Naive thymus-derived CD4-positive, alpha-beta T cell (primary cell): Measurements from ENCODE around the gene BRI3. TPM values are rescaled to one million over a fixed set of nuclear protein-coding genes. Genes with fewer than 3 reads are reported as not detected.

ENCODE experiments used
- ATAC-seq: fragments of 150-1000 bp; cut with Tn5 transposase; 2 replicates; pipeline ENCODE4 v1.10.0; 2021; ENCODE audit warnings: mild to moderate bottlenecking, moderate library complexity
- CTCF ChIA-PET: fragments of 350-600 bp; sonication (Branson Sonifier 250); formaldehyde crosslinking; loops from one replicate; lab custom pipeline; 2021; ENCODE audit warnings: antibody characterized with exemption; lab: Charles Lee
- POLR2A ChIA-PET: fragments of 350-600 bp; sonication (Branson Sonifier 250); formaldehyde crosslinking; loops from one replicate; lab custom pipeline; 2021; ENCODE audit warnings: antibody characterized with exemption, inconsistent platforms; lab: Charles Lee
- DNase-seq, 9 donors: peaks; one replicate each; pipeline versions ENCODE4 v3.0.0 to v3.0.0-alpha.2; 2020 to 2022; ENCODE audit warnings: mixed read lengths in 1 of 9
- H3K27ac ChIP-seq: one replicate; pipeline ENCODE4 v1.7.0; 2013; ENCODE audit warnings: mild to moderate bottlenecking, low read depth, low read length, moderate library complexity
- H3K27me3 ChIP-seq, 2 donors: one replicate each; pipeline ENCODE4 v1.7.0; 2013; ENCODE audit warnings: low read length in 2 of 2, mild to moderate bottlenecking in 2 of 2, moderate library complexity in 2 of 2; ENCODE audit not compliant: control insufficient read depth in 2 of 2, insufficient read depth in 2 of 2
- H3K36me3 ChIP-seq, 3 experiments: 1 replicate in 2 of 3; 2 replicates in 1 of 3; pipeline ENCODE4 v1.7.0; 2013; ENCODE audit warnings: low read length in 3 of 3, mild to moderate bottlenecking in 3 of 3, moderate library complexity in 1 of 3; ENCODE audit not compliant: insufficient read depth in 3 of 3, control insufficient read depth in 2 of 3
- H3K4me1 ChIP-seq, 2 donors: one replicate each; pipeline ENCODE4 v1.7.0; 2013; ENCODE audit warnings: low read length in 2 of 2, mild to moderate bottlenecking in 2 of 2, moderate library complexity in 1 of 2; ENCODE audit not compliant: control insufficient read depth in 2 of 2, insufficient read depth in 2 of 2
- H3K4me3 ChIP-seq: 2 replicates; pipeline ENCODE4 v1.7.0; 2013; ENCODE audit warnings: mild to moderate bottlenecking, low read length
- H3K9me3 ChIP-seq, 3 experiments: 1 replicate in 2 of 3; 2 replicates in 1 of 3; pipeline ENCODE4 v1.7.0; 2013; ENCODE audit warnings: low read length in 3 of 3; ENCODE audit not compliant: control insufficient read depth in 2 of 3
- H3K27ac Mint-ChIP-seq, 9 donors: one replicate each; pipeline ENCODE4 v1.8.0; 2020 to 2022; ENCODE audit warnings: mixed read lengths in 9 of 9, mild to moderate bottlenecking in 8 of 9, moderate library complexity in 5 of 9, inconsistent platforms in 2 of 9
- H3K27me3 Mint-ChIP-seq, 5 donors: one replicate each; pipeline ENCODE4 v1.8.0; 2021 to 2022; ENCODE audit warnings: mixed read lengths in 5 of 5, mild to moderate bottlenecking in 1 of 5
- H3K36me3 Mint-ChIP-seq, 5 donors: one replicate each; pipeline ENCODE4 v1.8.0; 2020 to 2022; ENCODE audit warnings: mixed read lengths in 5 of 5, mild to moderate bottlenecking in 3 of 5, inconsistent platforms in 1 of 5
- H3K4me1 Mint-ChIP-seq, 7 donors: one replicate each; pipeline ENCODE4 v1.8.0; 2020 to 2022; ENCODE audit warnings: mixed read lengths in 7 of 7, mild to moderate bottlenecking in 3 of 7, inconsistent platforms in 1 of 7
- H3K4me3 Mint-ChIP-seq, 10 donors: one replicate each; pipeline ENCODE4 v1.8.0; 2020 to 2022; ENCODE audit warnings: mild to moderate bottlenecking in 10 of 10, mixed read lengths in 10 of 10, moderate library complexity in 6 of 10, inconsistent platforms in 2 of 10
- H3K9me3 Mint-ChIP-seq, 11 donors: one replicate each; pipeline ENCODE4 v1.8.0; 2020 to 2022; ENCODE audit warnings: mixed read lengths in 11 of 11, mild to moderate bottlenecking in 4 of 11, inconsistent platforms in 1 of 11, moderate library complexity in 1 of 11
- intact Hi-C, 2 donors: fragments of 100-400 bp; cut with micrococcal nuclease; formaldehyde crosslinking; loops; one replicate each; pipeline ENCODE4 v1.15.1; 2023
- polyA plus RNA-seq, 2 donors: library from polyadenylated mRNA; unstranded; fragments of 300-500 nt; fragmentation: Illumina TruSeq; gene quantifications; one replicate each; pipeline ENCODE4 v1.2.3, GENCODE V29; 2021
- total RNA-seq, 6 experiments: library from RNA in 5 of 6; stranded (reverse) in 5 of 6; gene quantifications; 1 replicate in 5 of 6; 2 replicates in 1 of 6; pipeline ENCODE4 v1.2.3 and lab custom pipeline; 2021 to 2026

BRI3 gene
- total RNA-seq = 100 to 1,000 TPM in 1 of 5 experiments, 10 to 100 TPM in 4; 73.1 to 194 (median 86.5) TPM
- 10 to 100 TPM; 17.8 to 20.3 TPM for polyA plus RNA-seq
- 24.9 reads per million, percentile 55 among the genes with 10 or more reads in this experiment for total RNA-seq (lab: John Stamatoyannopoulos, UW)

GRCh38 chr7:98280791-98281756 is at the start of gene BRI3:
Gene BRI3, plus strand, starts transcription at chr7:98281686. Its CDS starts 110 bp downstream, at chr7:98281796.
- no peaks in the 10 kb centered on the region for H3K27me3 ChIP-seq
- H3K4me3 Mint-ChIP-seq = peak within 1 kb of the TSS; percentile 85 to 91 (median 88)
- peak within 1 kb of the TSS; percentile 92 for H3K27ac ChIP-seq
- no peaks in the 10 kb centered on the region for H3K36me3 ChIP-seq
- H3K4me1 Mint-ChIP-seq = peaks cover 20 to 40% (median 30%) of the 10 kb centered on the region in 7 donors
- H3K27me3 Mint-ChIP-seq = no peaks in the 10 kb centered on the region
- peak; percentile 87 for ATAC-seq
- no peaks in the 10 kb centered on the region for H3K9me3 Mint-ChIP-seq
- intact Hi-C loops = loop anchor here (1.0 to 10.0 kb wide), 13 partner anchors 14 to 862 kb away; partner anchors contain the start of genes ASNS (in 2 of the 2), BAIAP2L1 (in 2 of the 2), LMTK2 (in 2 of the 2) and TRRAP (in 1 of the 2)
- peaks cover 10 to 30% of the 10 kb centered on the region in 2 donors for H3K4me1 ChIP-seq
- POLR2A ChIA-PET = interaction anchor here (1.0 to 8.3 kb wide), 4 partner anchors 17 to 79 kb away, joined by 3 to 106 read pairs (median 4); partner anchors contain the start of gene TECPR1
- H3K36me3 Mint-ChIP-seq = peaks cover 0 to 6% (median 0%) of the 10 kb centered on the region in 5 donors
- DNase-seq = peak; percentile 73 to 93 (median 85)
- H3K9me3 ChIP-seq = no peaks in the 10 kb centered on the region
- H3K4me3 ChIP-seq = peak within 1 kb of the TSS; percentile 96
- peak within 1 kb of the TSS; percentile 83 to 94 (median 88) for H3K27ac Mint-ChIP-seq
- CTCF ChIA-PET = interaction anchor here (1.2 kb wide), 2 partner anchors 14 to 30 kb away, joined by 3 to 4 read pairs; no protein-coding TSS in a partner anchor

DNA sequence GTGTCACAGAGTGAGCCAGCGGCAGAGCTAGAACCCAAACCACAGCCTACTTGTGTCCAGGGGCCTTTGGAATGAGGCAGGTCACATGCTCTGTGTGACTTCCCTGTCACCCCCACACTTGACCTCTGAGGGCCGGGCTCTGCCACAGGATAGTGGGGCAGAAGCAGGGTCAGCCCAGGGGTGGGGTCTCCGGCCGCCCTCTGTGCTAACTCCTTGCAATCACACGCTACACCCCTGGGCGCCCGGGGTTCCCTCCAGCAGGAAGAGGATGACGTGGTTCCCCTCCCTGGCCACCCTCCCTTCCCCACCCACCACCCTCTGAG is 49.3 kb upstream of the BRI3 start:
- no peaks in the 10 kb centered on the region for H3K27me3 Mint-ChIP-seq
- Histone ChIP-seq H3K27me3 (no peaks in the 10 kb centered on the region), H3K27ac (no peak overlapping the region), H3K36me3 (peaks cover 0 to 92% (median 18%) of the 10 kb centered on the region in 3 experiments), H3K9me3 (no peaks in the 10 kb centered on the region), H3K4me3 (no peak overlapping the region), H3K4me1 (no peaks in the 10 kb centered on the region)
- H3K27ac Mint-ChIP-seq = no peak overlapping the region
- ChIA-PET CTCF (no interaction called here), POLR2A (interaction anchor here (0.9 kb wide), 1 partner anchor 13 kb away, joined by 3 read pairs; no protein-coding TSS in a partner anchor)
- H3K4me3 Mint-ChIP-seq = no peak overlapping the region
- H3K9me3 Mint-ChIP-seq = no peaks in the 10 kb centered on the region
- intact Hi-C loops = no loop called here
- peaks cover 0 to 19% (median 3%) of the 10 kb centered on the region in 5 donors for H3K36me3 Mint-ChIP-seq
- DNase-seq (no peak), ATAC-seq (no peak)
- H3K4me1 Mint-ChIP-seq = peaks cover 0 to 4% (median 0%) of the 10 kb centered on the region in 7 donors

GRCh38 chr7:98232799-98233198 is 48.7 kb upstream of the BRI3 start:
- Mint-ChIP-seq H3K27ac (no peak overlapping the region), H3K36me3 (peaks cover 0 to 18% (median 2%) of the 10 kb centered on the region in 5 donors), H3K4me3 (no peak overlapping the region), H3K27me3 (no peaks in the 10 kb centered on the region), H3K9me3 (no peaks in the 10 kb centered on the region), H3K4me1 (peaks cover 0 to 4% (median 0%) of the 10 kb centered on the region in 7 donors)
- POLR2A ChIA-PET = interaction anchor here (0.9 kb wide), 1 partner anchor 12 kb away, joined by 3 read pairs; no protein-coding TSS in a partner anchor
- no peaks in the 10 kb centered on the region for H3K9me3 ChIP-seq
- H3K36me3 ChIP-seq = peaks cover 0 to 90% (median 17%) of the 10 kb centered on the region in 3 experiments
- DNase-seq (no peak), ATAC-seq (no peak)
- intact Hi-C loops = no loop called here
- no peak overlapping the region for H3K27ac ChIP-seq
- H3K4me1 ChIP-seq = no peaks in the 10 kb centered on the region
- H3K27me3 ChIP-seq = no peaks in the 10 kb centered on the region
- no peak overlapping the region for H3K4me3 ChIP-seq
- CTCF ChIA-PET = no interaction called here

- ChIA-PET POLR2A (interaction anchor here (1.1 to 4.3 kb wide), 2 partner anchors 10 to 18 kb away, joined by 3 to 22 read pairs; no protein-coding TSS in a partner anchor), CTCF (no interaction called here)
- peaks cover 0 to 90% (median 15%) of the 10 kb centered on the region in 3 experiments for H3K36me3 ChIP-seq
- peaks cover 0 to 4% (median 0%) of the 10 kb centered on the region in 7 donors for H3K4me1 Mint-ChIP-seq
- H3K9me3 Mint-ChIP-seq = no peaks in the 10 kb centered on the region
- no peaks in the 10 kb centered on the region for H3K4me1 ChIP-seq
- H3K36me3 Mint-ChIP-seq = peaks cover 0 to 18% (median 1%) of the 10 kb centered on the region in 5 donors
- no peaks in the 10 kb centered on the region for H3K27me3 ChIP-seq
- H3K27ac ChIP-seq = no peak overlapping the region
- DNase-seq (no peak), ATAC-seq (no peak)
- no peaks in the 10 kb centered on the region for H3K27me3 Mint-ChIP-seq
- peak overlapping the region in 1 of 9 donors; percentile 22 for H3K27ac Mint-ChIP-seq
- H3K4me3 Mint-ChIP-seq = no peak overlapping the region
- intact Hi-C loops = no loop called here
- no peak overlapping the region for H3K4me3 ChIP-seq
- no peaks in the 10 kb centered on the region for H3K9me3 ChIP-seq
Measured at GRCh38 chr7:98233219-98234070, 48.0 kb upstream of the BRI3 start.

- Histone ChIP-seq H3K36me3 (peaks cover 0 to 90% (median 15%) of the 10 kb centered on the region in 3 experiments), H3K4me1 (no peaks in the 10 kb centered on the region), H3K27me3 (no peaks in the 10 kb centered on the region), H3K27ac (no peak overlapping the region), H3K9me3 (no peaks in the 10 kb centered on the region), H3K4me3 (no peak overlapping the region)
- peak overlapping the region in 2 of 9 donors; percentile 22 to 61 for H3K27ac Mint-ChIP-seq
- H3K36me3 Mint-ChIP-seq = peaks cover 3 to 27% (median 6%) of the 10 kb centered on the region in 5 donors
- ChIA-PET CTCF (no interaction called here), POLR2A (interaction anchor here (1.1 to 4.3 kb wide), 3 partner anchors 11 to 16 kb away, joined by 3 to 22 read pairs (median 3); no protein-coding TSS in a partner anchor)
- ATAC-seq = no peak
- DNase-seq = no peak
- H3K4me1 Mint-ChIP-seq = peaks cover 0 to 4% (median 0%) of the 10 kb centered on the region in 7 donors
- H3K4me3 Mint-ChIP-seq = no peak overlapping the region
- no peaks in the 10 kb centered on the region for H3K27me3 Mint-ChIP-seq
- H3K9me3 Mint-ChIP-seq = no peaks in the 10 kb centered on the region
- intact Hi-C loops = no loop called here
Measured at GRCh38 chr7:98234429-98235147, 46.9 kb upstream of the BRI3 start.
